Stimulated activated CD4-positive, alpha-beta T cell treated with anti-CD3 and anti-CD28 coated beads, Interleukin-1b, Interleukin-23, amount 100 ng/mL, for 4 hours (primary cell): ENCODE results near the gene CTSD.

Experiments used
- DNase-seq, 2 donors: peaks; one replicate each; pipeline ENCODE4 v3.0.0-alpha.2; 2020; ENCODE audit warnings: low read depth in 2 of 2

CTSD gene

GRCh38 chr11:1755692-1756561 lies 7.8 kb downstream of the CTSD start:
- DNase-seq, result no peak

DNA sequence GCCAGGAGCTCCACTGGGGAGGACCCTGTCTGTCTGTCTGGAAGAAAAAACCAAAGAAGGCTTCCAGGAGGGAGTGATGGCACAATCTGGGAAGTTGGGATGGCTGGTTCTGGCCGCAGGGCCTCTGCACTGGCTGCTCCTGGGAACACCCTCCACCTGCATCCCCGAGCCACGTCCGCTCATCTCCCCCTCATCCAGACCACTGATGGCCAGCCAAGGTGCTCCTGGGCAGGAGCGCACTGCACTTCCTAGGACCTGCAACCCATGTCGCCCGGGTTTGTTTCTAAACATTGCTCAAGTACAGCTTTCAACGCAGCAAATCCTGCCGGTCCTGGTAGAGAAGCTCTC lies 8.4 kb downstream of the CTSD start:
- DNase-seq, result no peak

DNA sequence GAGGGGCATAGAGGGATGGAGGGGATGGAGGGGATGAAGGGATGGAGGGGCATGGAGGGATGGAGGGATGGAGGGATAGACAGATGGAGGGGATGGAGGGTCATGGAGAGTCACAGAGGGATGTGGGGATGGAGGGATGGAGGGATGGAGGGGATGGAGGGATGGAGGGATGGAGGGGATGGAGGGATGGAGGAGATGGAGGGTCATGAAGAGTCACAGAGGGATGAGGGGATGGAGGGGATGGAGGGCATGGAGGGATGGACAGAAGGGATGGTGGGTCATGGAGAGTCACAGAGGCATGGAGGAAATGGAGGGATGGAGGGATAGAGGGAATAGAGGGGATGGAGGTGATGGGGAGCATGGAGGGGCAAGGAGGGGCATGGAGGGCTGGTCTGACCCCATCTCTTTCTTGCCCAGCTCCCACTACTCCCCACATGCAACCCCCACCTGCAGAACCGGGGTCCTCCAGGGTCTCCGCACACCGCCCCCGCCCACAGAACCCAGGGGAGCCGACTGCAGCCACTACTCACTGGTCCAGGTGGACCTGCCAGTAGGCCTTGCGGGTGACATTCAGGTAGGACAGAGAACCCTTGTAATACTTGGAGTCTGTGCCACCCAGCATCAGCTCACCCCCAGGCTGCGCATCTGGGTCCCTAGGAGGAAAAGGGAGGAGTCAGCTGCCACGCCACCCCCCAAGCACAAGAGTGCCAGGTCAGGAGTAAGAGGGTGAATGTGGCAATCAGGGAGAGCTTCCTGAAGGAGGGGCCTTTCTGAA lies 9.2 kb downstream of the CTSD start:
- no peak for DNase-seq

DNA sequence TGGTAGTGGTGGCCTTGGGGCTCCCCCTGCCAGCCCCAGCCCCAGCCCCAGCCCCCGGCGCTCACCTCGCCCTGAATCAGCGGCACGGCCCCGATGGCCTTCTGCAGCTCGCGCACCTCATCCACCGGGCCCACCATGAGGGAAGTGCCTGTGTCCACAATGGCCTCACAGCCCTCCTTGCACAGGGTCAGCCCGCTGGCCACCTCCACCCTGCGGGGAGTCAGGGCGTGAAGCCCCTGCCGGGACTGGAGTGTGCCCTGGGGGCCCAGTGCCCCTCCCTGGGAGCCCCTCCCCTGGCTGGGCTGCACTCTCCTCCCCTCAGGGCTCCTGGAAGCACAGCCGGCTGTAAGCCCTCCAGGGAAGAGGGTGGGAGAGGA lies 9.8 kb downstream of the CTSD start:
- DNase-seq, result no peak

DNA sequence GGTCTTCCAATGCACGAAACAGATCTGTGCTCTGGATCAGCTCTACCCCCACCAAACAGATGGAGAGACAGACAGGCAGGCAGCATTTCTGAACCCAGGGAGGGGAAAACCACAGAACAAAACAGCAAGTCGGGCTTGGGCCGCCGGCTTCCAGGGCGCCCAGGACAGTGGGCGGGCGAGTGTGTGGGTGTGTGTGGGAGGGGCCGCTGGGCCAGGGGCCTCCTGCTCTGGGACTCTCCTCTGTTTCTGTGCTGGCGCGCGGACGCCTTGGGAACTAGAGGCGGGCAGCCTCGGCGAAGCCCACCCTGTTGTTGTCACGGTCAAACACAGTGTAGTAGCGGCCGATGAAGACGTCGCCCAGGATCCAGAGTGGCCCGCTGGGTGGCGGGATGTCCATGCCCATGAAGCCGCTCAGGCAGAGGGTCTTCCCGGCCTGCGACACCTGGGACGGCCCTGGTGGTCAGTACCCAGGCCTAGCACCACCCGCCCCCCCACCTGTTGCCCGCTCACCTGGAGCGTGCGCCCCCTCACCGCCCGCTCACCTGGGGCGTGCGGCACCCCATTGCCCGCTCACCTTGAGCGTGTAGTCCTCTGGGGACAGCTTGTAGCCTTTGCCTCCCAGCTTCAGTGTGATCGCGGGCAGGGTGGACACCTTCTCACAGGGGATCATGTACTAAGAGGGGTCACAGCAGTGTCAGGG lies 10.3 kb downstream of the CTSD start:
- DNase-seq, result no peak

DNA sequence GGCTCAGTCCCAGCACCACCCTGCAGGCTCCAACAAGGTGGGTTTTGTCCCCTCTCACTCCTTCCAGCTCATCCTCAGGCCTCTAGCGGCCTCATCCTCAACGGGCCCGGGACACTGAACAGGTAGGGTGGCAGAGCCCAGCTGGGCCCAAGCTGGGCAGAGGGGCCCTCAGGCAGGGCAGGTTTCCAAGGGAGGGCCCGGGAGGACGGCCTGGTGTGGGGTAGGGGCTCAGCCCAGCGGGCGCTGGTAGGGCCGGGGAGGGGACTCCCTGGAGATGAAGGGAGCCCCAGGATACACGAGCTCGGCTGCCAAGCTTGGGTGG lies 10.9 kb downstream of the CTSD start:
- no peak for DNase-seq

- no peak for DNase-seq
Measured at GRCh38 chr11:1751999-1752906, 11.5 kb downstream of the CTSD start.

GRCh38 chr11:1751531-1751921 lies 12.2 kb downstream of the CTSD start:
- DNase-seq, result no peak

- no peak for DNase-seq
Measured at GRCh38 chr11:1750840-1751530, 12.7 kb downstream of the CTSD start.

DNA sequence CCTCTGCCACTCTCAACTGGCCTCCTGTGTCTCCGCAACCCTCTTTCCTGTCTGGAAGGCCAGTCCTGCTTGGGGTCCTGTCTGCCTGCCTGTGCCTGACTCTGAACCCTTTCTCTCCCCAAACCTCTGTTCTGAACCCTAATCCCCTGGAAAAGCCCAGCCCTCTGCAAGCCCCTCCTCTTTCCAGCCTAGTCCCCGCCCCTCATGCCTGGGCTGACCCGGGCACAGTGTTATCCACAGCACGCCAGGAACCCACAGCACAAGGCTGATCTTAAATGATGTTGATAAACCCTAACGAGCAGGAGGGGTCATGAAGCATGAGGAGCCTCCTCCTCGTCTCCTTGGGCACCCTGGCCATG lies 13.3 kb downstream of the CTSD start, which contains the start of gene IFITM10:
Gene IFITM10, minus strand, starts transcription at position 115 of the 359 bp plus-strand sequence. CDS start 153 bp downstream, outside the sequence.
- DNase-seq, result no peak

- no peak for DNase-seq
Measured at GRCh38 chr11:1749395-1750351, 14.1 kb downstream of the CTSD start.

GRCh38 chr11:1748636-1749394 lies 14.9 kb downstream of the CTSD start:
- no peak for DNase-seq

GRCh38 chr11:1747753-1748635 lies 15.7 kb downstream of the CTSD start:
- no peak for DNase-seq

GRCh38 chr11:1746956-1747752 lies 16.6 kb downstream of the CTSD start:
- no peak for DNase-seq

- DNase-seq, result no peak
Measured at GRCh38 chr11:1746511-1746931, 17.2 kb downstream of the CTSD start.

GRCh38 chr11:1745701-1746320 lies 17.9 kb downstream of the CTSD start:
- no peak for DNase-seq
